Measurements from ENCODE around the gene AGPAT3.

- no peak for TF ChIP-seq CTCF (IDR thresholded peaks at IDR 0.05; ENCODE audit: low read depth, low read length, poor library complexity, severe bottlenecking)
- no peak for TF ChIP-seq EZH2phosphoT487 (IDR thresholded peaks at IDR 0.05; ENCODE audit: borderline replicate concordance, low read length)
Observed at GRCh38 chr21:43866659-43867331, 1.8 kb downstream of the AGPAT3 start.
